ENCODE data around the gene IER3IP1.

IER3IP1 gene

DNA sequence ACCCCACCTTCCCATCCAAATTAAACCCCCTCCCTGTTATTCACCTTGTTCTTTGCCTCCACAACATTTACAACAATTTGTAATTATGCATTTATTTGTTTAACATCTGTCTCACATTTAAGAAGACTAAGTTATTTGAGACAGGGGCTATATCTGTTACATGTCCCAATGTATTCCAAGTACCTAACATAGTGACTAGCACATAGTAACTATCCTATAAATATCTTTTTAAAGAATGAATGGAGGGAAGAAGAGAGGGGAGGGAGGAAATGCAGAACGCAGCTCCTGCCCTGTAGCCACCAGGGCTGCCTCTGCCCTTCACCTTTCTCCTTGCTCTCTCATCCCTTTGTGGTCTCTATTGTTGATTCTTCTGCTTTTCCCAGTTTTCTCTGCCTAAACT lies 66.4 kb downstream of the IER3IP1 start:
- TF ChIP-seq SIN3A (IDR thresholded peaks at IDR 0.05; ENCODE audit: borderline replicate concordance, insufficient read depth, low read length) (no peak), FOXP2 (optimal IDR thresholded peaks at IDR 0.05; ENCODE audit: borderline replicate concordance, extremely low read depth, extremely low read length, insufficient read depth) (no peak), TAF1 (IDR thresholded peaks at IDR 0.05; ENCODE audit: borderline replicate concordance, insufficient read depth, low read length) (no peak), POLR2AphosphoS5 (IDR thresholded peaks at IDR 0.05; ENCODE audit: low read depth, low read length) (no peak)
- TF ChIP-seq, protein P1, sequence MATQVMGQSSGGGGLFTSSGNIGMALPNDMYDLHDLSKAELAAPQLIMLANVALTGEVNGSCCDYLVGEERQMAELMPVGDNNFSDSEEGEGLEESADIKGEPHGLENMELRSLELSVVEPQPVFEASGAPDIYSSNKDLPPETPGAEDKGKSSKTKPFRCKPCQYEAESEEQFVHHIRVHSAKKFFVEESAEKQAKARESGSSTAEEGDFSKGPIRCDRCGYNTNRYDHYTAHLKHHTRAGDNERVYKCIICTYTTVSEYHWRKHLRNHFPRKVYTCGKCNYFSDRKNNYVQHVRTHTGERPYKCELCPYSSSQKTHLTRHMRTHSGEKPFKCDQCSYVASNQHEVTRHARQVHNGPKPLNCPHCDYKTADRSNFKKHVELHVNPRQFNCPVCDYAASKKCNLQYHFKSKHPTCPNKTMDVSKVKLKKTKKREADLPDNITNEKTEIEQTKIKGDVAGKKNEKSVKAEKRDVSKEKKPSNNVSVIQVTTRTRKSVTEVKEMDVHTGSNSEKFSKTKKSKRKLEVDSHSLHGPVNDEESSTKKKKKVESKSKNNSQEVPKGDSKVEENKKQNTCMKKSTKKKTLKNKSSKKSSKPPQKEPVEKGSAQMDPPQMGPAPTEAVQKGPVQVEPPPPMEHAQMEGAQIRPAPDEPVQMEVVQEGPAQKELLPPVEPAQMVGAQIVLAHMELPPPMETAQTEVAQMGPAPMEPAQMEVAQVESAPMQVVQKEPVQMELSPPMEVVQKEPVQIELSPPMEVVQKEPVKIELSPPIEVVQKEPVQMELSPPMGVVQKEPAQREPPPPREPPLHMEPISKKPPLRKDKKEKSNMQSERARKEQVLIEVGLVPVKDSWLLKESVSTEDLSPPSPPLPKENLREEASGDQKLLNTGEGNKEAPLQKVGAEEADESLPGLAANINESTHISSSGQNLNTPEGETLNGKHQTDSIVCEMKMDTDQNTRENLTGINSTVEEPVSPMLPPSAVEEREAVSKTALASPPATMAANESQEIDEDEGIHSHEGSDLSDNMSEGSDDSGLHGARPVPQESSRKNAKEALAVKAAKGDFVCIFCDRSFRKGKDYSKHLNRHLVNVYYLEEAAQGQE (IDR thresholded peaks at IDR 0.05; ENCODE audit: insufficient read depth in 1 of 2, low read depth in 2 of 2, low read length in 2 of 2) = no peak

DNA sequence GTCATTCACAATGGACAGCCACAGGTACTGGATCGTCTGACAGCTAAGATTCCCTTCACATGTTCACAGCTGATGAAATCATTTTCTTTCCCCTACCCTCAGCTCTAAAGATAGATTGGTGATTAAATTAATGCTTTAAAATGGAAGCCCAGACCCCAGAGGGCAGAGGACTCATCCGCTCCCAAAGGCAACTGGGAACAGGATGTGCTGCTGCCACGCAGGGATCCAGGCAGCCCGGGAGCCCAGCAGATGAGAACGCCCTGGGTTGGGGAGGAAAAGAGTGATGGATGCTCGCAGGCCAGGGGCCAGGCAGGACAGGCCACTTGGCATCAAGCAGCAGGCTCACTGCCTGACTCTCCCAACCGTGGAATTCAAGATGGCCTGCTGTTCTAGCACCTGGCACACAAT lies 67.2 kb downstream of the IER3IP1 start:
- no peak for TF ChIP-seq TAF1 (IDR thresholded peaks at IDR 0.05; ENCODE audit: borderline replicate concordance, insufficient read depth, low read length)

DNA sequence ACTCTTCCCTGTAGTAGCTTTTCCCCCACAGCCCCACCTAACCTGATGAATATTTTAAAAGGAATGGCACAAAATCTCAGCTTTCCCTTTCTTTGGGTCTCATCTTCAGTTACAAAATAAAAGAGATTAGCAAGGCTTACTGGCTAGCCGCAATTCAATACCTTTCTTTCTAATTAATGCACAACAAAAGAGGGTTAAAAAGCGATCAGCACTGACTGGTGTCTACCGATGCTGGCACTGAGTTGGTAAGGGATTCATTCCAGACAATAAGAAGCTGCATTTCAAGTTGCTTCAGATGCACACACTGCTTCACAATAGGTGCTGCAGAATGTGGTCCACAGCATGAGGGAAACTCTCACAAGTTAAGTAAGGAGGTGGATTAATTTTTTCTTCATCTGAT lies 67.8 kb downstream of the IER3IP1 start:
- no peak for TF ChIP-seq TAF1 (IDR thresholded peaks at IDR 0.05; ENCODE audit: borderline replicate concordance, insufficient read depth, low read length)
- no peak for TF ChIP-seq SIN3A (IDR thresholded peaks at IDR 0.05; ENCODE audit: borderline replicate concordance, insufficient read depth, low read length)
- TF ChIP-seq FOXP2 (optimal IDR thresholded peaks at IDR 0.05; ENCODE audit: borderline replicate concordance, extremely low read depth, extremely low read length, insufficient read depth) = no peak
- TF ChIP-seq POLR2AphosphoS5 (IDR thresholded peaks at IDR 0.05; ENCODE audit: low read depth, low read length) = no peak
- TF ChIP-seq, protein P1 (IDR thresholded peaks at IDR 0.05; ENCODE audit: insufficient read depth in 1 of 2, low read depth in 2 of 2, low read length in 2 of 2) = no peak

Measured in PFSK-1 (cell line).